ENCODE data around the gene SSR1. TPM values are rescaled to one million over a fixed set of nuclear protein-coding genes. Genes with fewer than 3 reads are reported as not detected.
A peak's percentile ranks its signal among the peaks of the same experiment; 100 is the strongest.

Gene SSR1
- total and polyA plus RNA-seq, 2 of the 13 experiments (the other 11 are each of a cell fraction or from before 2014, with no cell fraction given), result 203 to 243 TPM

- TF ChIP-seq FOXM1 (CRISPR knock-in tag; IDR thresholded peaks at IDR 0.05), result no peak
- peak; percentile 36 for TF ChIP-seq CBX1 (IDR thresholded peaks at IDR 0.05; ENCODE audit: low read depth)
- peak; percentile 28; the same call in 1 of the 2 replicates for TF ChIP-seq ZBTB7A (CRISPR knock-in tag; IDR thresholded peaks at IDR 0.05)
- TF ChIP-seq RCOR2 (CRISPR knock-in tag; IDR thresholded peaks at IDR 0.05), result no peak
- no peak for TF ChIP-seq TRAFD1 (CRISPR knock-in tag; IDR thresholded peaks at IDR 0.05; ENCODE audit: borderline replicate concordance)
- peak; percentile 85; the same call in 1 of the 2 replicates for TF ChIP-seq ZNF891 (CRISPR knock-in tag; IDR thresholded peaks at IDR 0.05)
- TF ChIP-seq STAT6 (CRISPR knock-in tag; IDR thresholded peaks at IDR 0.05; ENCODE audit: borderline replicate concordance), result 0 out of 2 replicates have a peak, but pooled peaks have one; percentile 52
- peak; percentile 66; the same call in 1 of the 2 replicates for TF ChIP-seq ZNF580 (CRISPR knock-in tag; IDR thresholded peaks at IDR 0.05; ENCODE audit: borderline replicate concordance, low read depth)
- TF ChIP-seq NAIF1 (CRISPR knock-in tag; IDR thresholded peaks at IDR 0.05; ENCODE audit: borderline replicate concordance), result no peak; the same call in 1 of the 2 replicates
- TF ChIP-seq NR2F2 (IDR thresholded peaks at IDR 0.05; ENCODE audit: borderline replicate concordance, low read depth), result 0 out of 2 replicates have a peak, but pooled peaks have one; percentile 46
- peak; percentile 64 for TF ChIP-seq SP4 (CRISPR knock-in tag; IDR thresholded peaks at IDR 0.05)
- TF ChIP-seq ZNF503 (CRISPR knock-in tag; IDR thresholded peaks at IDR 0.05), result no peak
- TF ChIP-seq FLYWCH1 (CRISPR knock-in tag; IDR thresholded peaks at IDR 0.05), result no peak
- TF ChIP-seq ZFY (CRISPR knock-in tag; IDR thresholded peaks at IDR 0.05), result peak; percentile 70
- no peak for TF ChIP-seq HNRNPH1 (optimal IDR thresholded peaks at IDR 0.05; ENCODE audit: low read depth, low read length)
- TF ChIP-seq PAWR (CRISPR knock-in tag; IDR thresholded peaks at IDR 0.05; ENCODE audit: borderline replicate concordance), result no peak
- TF ChIP-seq ZNF343 (CRISPR knock-in tag; IDR thresholded peaks at IDR 0.05), result no peak
- peak; percentile 90 for TF ChIP-seq ZNF263 (CRISPR knock-in tag; IDR thresholded peaks at IDR 0.05)
- peak; percentile 65 for TF ChIP-seq MIER2 (CRISPR knock-in tag; IDR thresholded peaks at IDR 0.05)
- TF ChIP-seq NCOR1 (IDR thresholded peaks at IDR 0.05; ENCODE audit: borderline replicate concordance, low read length), result peak; percentile 67; the same call in 1 of the 2 replicates
- TF ChIP-seq ELF3 (CRISPR knock-in tag; IDR thresholded peaks at IDR 0.05), result peak; percentile 90
- TF ChIP-seq ZNF24 (IDR thresholded peaks at IDR 0.05), result no peak
- no peak for TF ChIP-seq ZNF713 (CRISPR knock-in tag; IDR thresholded peaks at IDR 0.05)
- peak; percentile 59; the same call in 1 of the 2 replicates for TF ChIP-seq NRL (CRISPR knock-in tag; IDR thresholded peaks at IDR 0.05; ENCODE audit: borderline replicate concordance)
- peak; percentile 60 for TF ChIP-seq YY1 (IDR thresholded peaks at IDR 0.05; ENCODE audit: insufficient read depth, insufficient replicate concordance, low read depth, low read length)
Observed at GRCh38 chr6:7238900-7239589, 74.0 kb downstream of the SSR1 start (continued).
